ENCODE data around the gene CCDC93.
"Not testable (repeated sequence)": the region's sequence is repeated elsewhere in the genome, so short reads cannot be mapped to it uniquely, and the experiment has no call there.

Gene CCDC93

DNA sequence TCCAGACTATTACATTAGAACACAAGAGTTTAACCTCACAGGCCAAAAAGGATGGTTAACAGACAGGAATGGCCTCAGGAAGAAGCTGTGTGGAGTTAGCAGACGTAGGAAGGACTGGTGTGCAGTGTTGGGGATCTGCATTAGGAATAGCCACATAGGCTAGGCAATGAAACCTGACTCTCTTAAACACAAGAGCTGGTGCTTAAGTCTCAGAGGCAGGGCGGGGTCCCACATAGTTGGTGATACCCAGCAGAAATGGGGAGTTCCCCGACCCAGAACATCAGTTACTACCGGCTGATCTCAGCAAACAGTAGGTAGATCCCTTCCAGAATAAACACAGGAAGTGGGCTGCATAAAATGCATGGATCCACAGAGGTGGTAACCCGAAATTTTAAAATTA, 64.1 kb downstream of the CCDC93 start:
- no peak for DNase-seq

DNA sequence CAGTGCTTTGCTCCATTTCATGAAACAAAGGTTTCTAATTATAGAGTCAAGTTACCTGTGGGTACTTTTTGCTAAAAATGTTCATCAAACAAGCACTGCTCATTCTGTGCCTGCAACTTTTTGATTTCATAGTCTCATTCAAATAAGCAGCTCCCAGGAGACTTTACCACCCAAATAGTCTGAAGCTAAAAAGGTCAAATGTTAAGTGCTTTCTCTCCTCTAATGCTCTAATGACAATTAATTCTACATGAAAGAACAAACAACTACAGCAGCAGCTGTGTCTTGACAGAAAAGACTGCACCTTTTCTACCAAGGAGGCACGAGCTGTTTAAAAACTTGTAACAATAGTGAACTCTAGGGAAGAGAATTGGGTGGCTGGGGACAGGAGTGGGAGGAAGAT, 65.3 kb downstream of the CCDC93 start:
- DNase-seq, result no peak

DNA sequence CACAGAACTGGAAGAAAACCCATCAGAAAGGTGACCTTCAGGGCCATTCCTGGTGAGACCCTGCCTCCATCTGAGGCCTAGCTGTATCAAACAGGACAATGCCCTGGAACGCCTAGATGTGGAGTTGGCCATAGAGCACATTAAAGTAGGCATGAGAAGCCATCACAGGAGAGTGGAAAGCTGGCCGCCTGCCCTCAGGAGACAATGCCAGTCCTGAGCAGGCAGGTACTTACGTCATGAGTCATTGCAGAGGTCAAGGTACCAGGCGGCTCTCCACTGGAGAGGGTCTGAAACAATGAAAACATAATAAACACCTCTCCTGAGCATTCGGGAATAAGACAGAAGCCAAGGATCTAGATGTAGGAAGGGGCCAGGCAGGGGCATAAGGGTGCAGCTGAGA, 68.6 kb downstream of the CCDC93 start:
- no peak for DNase-seq

DNA sequence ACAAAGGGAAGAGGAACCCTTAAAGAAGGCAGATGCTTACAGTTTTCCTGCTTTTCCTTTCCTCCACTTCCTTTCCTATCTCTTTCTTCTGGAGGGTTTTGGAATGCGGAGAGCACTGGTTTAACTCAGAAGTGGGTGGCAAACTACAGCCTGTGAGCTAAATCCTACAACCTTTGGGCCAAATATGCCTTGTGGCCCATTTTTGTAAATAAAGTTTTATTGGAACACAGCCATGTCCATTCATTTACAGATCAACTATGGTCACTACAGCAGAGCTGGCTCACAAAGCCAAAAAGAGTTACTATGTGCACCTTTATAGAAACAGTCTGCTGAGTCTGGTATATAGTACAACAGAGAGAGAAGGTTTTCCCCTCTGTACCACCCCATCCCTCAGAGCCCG, 69.1 kb downstream of the CCDC93 start:
- DNase-seq, result no peak

DNA sequence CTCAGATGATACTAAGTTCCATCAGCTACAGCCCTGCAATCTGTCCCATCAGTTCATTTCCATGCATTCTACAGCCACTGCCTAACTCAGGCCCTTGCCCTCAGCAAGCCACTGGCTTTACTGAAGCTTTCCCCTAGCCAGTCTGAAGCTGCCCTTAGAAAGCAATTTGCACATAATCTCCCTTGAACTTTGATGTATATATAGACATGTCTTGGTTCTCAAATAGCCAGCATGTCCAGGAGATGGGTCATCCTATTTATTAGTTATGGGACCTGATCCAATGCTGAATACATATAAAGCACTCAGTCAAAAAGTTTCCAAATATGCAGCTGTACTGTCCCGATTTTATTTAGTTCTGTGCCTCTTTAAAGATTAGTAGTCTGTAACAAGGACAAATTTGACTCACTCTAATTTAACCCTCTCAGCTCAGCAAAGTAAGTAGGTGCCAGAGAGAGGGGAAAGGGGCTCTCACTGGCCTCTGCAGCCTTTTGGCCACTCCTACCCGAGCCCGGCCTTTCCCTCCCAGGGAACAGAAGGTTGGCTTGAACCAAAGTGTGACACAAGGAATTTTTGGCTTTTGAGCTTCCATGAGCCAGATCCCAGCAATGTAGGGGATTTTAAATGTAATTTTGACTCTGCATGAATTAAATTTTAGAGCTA, 70.7 kb downstream of the CCDC93 start:
- no peak for DNase-seq

DNA sequence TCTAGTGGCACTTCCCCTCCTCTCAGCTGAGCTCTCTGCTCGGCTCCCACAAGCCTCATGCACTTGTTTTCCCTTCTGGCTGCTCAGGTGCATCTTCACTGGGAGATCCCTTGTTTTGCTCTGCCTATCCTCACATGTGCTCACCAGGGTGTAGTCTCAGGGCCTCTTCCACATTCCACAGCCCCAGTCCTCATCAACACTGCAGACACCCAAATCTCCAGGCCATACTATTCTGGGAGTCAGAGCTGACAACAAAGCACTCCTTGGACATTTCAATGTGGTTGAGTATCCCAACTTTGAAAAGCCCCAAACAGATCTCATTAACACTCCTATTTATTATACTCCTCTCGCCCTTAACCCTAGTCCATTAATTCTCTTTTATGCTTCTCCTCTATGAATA, 71.3 kb downstream of the CCDC93 start:
- DNase-seq, result no peak

DNA sequence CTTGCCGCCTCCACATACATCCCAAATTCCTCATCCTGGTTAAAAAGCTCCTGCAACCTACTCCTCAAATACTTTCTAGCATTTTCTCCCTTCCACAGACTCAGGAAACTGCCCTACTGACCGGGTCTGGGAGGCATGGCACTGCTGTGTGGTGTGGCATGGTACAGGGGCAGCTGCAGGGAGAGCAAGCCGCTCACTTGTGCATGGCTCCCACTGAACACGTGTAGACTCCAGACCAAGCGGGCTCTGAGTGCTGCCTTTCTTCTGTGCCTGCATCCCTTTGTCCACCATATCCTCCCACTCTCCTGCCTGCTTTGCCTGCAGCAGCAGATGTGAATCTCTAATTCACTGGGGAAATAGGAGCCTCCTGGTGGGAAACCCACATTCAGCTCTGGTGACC, 72.2 kb downstream of the CCDC93 start:
- DNase-seq, result no peak

DNA sequence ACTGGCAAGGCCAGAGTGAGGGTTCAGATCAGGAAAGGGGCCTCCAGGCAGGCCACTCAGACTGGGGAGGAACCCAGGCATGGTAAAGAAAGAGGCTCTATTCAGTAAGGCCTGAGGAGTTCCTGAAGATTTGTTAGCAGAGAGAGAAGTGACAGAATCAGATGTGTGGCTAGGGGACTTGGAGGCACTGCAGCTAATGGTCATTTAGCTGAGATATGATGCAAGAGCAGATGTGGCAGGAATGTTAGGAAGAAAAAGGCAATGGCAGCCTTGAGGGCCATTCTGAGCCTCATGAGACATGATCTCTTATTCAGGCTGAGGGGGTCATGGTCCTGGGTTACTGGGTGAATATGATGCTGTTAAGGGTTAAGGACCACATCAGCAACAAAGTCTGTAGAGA, 73.4 kb downstream of the CCDC93 start:
- no peak for DNase-seq

DNA sequence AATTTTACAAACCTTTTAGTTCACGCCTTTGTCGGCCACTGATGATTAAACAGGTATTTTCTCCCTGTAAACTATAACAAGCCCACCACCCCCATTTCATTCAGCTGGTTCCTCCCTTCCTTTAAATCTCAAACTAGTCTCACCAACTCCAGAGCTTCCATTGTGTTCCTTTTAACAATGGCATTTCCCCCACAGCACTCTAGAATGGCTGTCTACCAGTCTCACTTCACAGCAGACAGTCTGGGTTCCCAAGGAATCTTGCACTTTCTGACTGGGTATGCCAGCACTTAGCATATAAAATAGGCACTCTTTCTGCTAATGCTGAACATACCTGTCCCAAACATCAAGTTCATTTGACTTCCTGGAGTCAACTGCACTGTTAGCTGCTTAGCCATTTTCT, 75.3 kb downstream of the CCDC93 start:
- no peak for DNase-seq

DNA sequence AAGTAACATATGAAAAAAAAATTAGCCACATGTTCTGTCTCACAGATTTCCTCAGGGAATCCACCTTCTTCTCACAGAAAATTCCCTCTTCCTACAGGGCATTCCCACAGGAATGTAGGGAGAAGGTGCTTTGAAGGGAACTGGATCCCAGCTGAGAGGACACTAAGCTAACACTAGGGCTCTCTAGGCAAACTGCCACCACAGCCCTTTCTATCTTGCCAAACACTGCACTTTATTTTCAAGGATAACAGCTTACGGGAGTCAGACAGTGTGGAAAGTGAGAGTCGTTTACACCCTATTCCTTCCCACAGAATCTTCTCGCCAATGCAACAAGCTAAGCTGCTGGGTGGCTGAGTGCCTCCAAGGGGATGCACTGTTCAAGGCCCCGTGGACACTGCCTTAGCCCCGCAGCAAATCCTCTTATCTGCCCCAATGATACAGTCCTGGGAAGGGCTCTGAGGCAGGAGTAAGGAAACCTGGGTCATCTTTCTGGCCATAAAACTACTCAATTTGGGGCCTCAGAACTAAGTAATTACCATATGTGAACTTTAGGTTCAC, 76.9 kb downstream of the CCDC93 start:
- DNase-seq, result no peak

DNA sequence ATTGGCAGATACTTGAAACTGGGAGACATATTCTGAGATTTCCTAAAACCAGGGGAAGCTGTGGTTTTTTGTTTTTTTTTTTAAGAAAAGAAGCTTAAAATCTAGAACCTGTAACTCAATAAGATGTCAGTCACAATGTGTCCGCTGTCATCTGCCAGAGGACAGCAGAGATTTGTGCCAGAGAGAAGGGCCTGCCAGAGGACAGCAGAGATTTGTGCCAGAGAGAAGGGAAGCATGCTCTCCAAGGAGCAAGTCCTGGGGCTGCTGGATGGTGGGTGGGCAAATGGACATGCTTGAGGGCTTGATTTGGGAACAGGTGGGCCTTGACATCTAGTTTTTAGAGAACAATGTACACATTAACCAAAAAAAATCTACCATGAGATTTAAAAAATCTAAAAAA, 77.9 kb downstream of the CCDC93 start:
- no peak for DNase-seq

DNA sequence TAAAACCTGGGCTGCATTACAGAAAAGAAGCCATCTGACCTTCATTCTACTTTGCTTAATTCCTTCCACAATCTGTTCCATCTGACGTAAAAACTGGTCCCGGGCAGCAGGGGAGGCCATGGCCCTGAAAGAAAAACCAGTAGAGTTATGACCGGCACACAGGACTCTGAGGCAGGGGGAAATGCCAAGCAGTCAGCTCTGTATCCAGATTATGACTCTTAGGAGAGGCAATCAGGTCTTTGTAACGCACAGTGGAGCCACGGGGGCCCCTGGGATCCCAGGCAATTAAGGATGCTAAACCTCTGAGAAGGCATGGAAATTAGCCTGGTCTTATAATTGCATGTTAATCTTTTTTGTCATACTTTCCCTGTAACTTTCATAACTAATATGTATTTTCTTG, 78.4 kb downstream of the CCDC93 start:
- DNase-seq, result no peak

DNA sequence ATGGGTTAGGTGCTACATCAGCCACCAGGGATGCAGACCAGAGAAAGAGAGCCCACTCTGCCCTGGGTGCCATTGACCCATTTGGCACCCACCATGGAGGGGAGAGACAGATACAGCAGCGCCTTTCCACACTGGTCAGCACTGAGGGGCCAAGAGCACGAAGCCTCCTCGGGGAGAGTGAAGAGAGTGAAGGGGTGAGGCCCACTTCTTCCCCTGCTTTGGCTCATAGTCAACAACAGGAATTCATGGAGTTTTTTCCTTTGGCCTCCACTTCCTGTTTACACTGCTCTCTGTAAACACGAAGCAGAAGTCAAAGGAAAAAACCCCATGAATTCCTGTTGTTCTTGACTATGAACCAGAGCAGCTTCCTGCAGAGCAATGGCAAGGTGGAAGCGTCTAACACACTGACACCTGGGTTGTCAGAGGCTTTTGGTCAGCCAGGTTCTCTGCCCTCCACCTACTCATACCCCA, 80.0 kb downstream of the CCDC93 start:
- DNase-seq, result no peak

DNA sequence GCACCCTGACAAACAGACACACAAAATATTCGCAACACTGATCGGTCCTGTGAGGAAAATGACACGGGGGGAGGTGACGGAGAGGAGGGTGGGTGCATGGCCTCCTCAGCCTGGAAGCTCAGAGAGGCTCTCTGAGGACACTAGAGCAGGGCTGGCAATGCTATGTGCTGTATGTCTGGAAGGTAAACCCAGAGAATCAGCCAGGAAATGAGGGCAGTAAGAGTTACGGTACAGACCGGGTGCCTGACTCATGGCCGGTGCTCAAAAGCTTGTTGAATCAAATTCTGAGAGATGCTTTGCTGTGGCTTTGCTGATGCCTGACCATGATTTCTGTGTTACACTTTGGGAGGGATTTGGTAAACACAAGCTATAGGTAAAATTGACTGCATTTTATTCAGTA, 81.9 kb downstream of the CCDC93 start:
- DNase-seq, result no peak

DNA sequence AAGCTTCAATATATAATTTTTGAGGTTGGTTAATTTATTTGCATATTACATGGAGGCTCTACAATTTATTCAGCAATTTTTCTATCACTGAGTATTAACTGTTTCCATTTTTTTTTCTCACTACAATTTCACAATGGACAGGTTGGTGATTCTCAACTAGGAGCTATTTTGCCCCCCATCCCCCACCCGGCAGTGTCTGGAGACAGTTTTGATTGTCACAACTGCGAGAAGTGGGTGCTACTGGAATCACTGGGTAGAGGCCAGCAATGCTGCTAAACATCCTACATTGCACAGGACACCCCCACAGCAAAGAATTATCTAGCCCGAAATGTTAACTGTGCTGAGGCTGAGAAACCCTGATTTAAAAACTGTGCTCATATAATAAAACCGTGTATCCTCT, 82.6 kb downstream of the CCDC93 start:
- no peak for DNase-seq

DNA sequence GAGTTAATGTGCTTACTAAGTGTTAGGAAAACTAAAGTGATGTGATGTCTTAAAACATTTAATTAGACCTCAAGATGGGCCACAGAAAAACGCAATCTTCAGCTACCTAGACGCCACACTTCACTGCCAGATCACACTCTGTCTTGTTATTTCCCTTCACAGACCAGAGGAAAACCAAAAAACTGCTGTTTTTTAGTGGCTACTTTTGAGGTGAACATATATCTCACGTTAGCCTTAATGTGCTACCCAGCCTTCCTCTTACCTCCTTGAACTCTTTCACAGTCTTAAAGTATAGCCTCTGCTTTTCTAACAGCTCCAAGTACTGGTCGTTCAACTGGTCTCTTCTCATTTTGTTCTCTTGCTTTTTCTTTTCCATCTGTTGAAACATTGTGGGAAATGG, 83.1 kb downstream of the CCDC93 start:
- no peak for DNase-seq

DNA sequence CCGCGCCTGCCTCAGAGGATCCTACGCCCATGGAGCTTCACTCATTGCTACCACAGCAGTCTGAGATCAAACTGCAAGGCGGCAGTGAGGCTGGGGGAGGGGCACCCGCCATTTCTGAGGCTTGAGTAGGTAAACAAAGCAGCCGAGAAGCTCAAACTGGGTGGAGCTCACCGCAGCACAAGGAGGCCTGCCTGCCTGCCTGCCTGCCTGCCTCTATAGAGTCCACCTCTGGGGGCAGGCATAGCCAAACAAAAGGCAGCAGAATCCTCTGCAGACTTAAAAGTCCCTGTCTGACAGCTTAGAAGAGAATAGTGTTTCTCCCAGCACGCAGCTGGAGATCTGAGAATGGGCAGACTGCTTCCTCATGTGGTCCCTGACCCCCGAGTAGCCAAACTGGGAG, 90.4 kb downstream of the CCDC93 start:
- DNase-seq, result not testable (repeated sequence)

DNA sequence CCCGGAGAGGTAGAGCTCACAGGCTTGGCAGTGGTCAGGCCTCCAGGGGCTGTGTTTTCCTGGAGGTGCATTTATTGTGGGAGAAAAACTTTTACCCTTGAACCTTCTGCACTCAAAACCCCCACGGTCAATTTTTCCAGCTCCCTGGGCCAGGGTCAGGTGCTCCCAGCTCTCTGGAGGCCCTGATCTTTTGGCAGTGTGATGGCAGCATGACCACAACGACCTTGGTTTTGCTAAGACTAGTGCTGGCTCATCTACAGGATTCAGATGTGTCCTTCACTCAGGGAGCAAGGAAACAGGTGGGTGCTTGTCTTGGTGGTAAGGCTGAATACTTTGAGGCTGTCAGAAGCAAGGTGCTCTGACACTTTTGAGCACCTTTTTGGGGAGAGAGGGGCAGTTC, 92.3 kb downstream of the CCDC93 start:
- no peak for DNase-seq

DNA sequence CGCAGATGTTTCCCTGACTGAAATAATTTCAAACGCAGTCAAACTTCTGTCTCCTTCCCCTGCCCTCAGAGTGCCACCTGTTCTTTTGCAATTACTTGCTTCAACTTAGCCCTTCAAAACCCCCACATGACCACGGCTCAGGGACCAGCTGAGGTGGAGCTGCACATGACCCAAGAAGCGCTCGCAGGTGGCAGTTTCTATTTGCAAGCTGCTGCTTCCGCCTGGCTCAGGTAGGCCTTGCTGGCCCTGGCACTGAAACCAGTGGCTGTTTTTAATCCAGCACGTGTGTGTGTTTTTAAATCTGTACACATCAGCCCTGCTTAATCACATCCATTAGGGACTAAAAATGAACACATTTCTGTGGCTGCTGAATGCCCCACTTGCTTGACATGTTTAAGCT, 95.3 kb downstream of the CCDC93 start:
- DNase-seq, result no peak

DNA sequence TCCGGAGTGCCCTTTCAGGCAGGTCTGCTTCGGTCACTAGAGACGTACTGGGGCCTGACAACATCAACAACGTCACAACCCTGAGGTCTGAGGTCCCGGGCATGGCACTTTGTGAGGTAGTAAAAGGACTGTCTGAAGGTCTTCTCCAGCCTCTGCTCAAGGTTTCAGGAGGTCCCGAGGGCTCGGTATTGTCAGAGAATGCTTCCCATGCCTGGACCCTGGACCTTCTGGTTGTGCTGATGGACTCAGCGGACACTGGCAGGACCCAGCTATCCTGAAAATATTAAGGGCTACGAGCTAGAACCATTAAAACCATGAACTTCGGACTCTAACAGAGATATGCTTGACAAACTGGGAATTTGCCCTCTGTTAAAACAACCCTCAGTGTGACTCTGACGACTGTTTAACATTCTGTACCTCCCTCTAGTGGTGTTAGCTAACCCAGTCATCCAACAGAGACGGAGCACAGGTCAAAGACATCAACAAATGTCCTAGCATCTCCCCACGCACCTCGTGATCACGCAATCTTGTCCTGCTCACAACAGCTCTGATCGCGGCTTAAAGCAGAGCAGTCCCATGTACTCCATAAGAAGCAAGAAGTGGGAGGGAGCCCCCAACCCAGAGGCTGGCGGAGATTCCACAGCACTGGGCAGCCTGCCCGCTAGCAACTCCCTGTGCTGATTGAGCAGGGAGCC, 96.5 kb downstream of the CCDC93 start:
- DNase-seq, result no peak

DNA sequence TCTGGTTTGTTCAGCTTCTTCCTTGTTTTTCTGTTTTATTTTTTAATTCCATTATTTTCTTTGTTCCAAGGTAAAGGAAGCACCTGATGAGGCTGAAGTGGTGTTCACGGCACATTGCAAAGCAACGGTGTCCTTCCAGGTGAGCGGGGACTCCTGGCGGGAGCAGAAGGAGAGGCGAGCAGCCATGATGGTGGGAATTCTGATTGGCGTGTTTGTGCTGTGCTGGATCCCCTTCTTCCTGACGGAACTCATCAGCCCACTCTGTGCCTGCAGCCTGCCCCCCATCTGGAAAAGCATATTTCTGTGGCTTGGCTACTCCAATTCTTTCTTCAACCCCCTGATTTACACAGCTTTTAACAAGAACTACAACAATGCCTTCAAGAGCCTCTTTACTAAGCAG, 110.9 kb downstream of the CCDC93 start:
- no peak for DNase-seq

DNA sequence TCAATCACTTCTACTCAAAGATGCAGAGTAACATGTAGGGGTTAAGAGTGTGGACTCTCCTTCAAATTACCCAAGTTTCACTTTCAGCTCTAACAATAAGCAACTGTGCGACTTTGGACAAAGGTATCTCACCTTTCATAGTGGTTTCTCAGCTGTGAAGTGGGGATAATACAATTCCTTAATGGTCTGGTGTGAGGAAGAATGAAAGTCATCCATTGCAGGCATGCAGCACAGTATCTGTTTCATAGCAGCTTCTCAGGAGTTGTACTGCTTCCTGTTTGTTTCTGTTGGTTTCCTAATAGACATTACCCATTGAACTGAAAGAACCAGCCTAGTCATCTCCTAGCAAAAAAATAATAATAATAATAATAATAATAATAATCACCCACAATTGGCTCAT, 125.0 kb downstream of the CCDC93 start:
- no peak for DNase-seq

DNA sequence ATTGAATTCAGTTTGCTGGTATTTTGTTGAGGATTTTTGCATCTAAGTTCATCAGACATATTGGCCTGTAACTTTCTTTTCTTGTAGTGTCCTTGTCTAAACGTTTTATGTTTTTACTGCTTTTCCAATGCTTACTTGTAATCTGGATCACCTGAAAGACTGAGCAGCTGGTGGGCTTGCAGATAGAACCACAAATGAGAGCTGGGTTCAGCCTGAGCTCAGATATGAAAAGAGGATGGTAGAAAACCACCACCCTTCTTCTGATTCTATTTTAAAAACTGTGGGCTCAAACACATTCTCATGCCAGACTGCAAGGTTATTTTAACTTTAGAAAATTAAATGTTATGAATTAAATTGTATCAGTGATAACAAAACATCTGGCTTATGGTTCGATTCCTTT, 128.6 kb downstream of the CCDC93 start:
- DNase-seq, result no peak

DNA sequence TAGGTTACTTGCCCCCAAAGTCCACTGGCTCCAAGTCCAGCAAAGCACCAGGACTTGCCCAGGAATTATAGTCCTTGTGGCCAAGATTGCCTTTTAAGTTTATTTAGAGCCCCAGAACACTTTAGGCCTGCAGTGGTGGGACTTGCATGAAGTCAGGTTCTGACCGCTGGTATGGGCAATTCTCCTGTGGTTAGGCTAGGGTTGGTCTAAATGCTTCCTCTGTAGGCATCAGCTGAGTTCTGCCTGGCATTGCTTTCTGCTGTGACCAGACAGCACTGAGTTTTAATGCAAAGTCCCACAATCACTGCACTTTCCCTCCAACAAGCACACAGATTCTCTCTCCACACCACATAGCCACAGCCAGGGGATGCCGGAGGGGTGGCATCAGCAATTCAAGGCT, 134.9 kb downstream of the CCDC93 start:
- DNase-seq, result no peak

DNA sequence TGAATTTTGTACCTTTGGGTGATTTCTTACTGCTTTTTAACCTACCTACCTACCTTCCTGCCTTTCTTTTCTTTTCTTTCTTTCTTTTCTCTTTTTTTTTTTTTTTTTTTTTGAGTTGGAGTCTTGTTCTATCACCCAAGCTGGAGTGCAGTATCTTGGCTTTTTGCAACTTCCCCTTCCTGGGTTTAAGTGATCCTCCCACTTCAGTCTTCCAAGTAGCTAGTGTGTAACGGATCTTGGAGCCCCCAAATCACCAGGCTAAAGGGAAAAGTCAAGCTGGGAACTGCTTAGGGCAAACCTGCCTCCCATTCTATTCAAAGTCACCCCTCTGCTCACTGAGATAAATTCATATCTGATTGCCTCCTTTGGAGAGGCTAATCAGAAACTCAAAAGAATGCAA, 138.1 kb downstream of the CCDC93 start:
- no peak for DNase-seq

Measured in 8988T (cell line).